ENCODE measurements around the gene SLC22A7.

GRCh38 chr6:43331470-43331869 lies 33.4 kb downstream of the SLC22A7 start:
- TF ChIP-seq CTCF (IDR thresholded peaks at IDR 0.05; ENCODE audit: low read length) (no peak), EZH2phosphoT487 (IDR thresholded peaks at IDR 0.05; ENCODE audit: low read length) (no peak), EZH2 (optimal IDR thresholded peaks at IDR 0.05; ENCODE audit: low read depth, low read length) (no peak)
